Fibroblast of the conjunctiva (primary cell): ENCODE results near the gene OR2L13.
"Not testable (repeated sequence)": the region's sequence is repeated elsewhere in the genome, so short reads cannot be mapped to it uniquely, and the experiment has no call there.

Experiments used
- DNase-seq: peaks from one replicate; pipeline ENCODE4 v3.0.0-alpha.2; 2010; ENCODE audit warnings: low read depth

The OR2L13 gene

GRCh38 chr1:248094884-248095283 lies at the start of gene OR2L13:
OR2L13 (plus strand) TSS chr1:248095184; CDS start chr1:248099376, 4,192 bp downstream.
- no peak for DNase-seq

GRCh38 chr1:248045209-248045608 lies 49.8 kb upstream of the OR2L13 start:
- DNase-seq, result no peak

GRCh38 chr1:248046536-248046935 lies 48.4 kb upstream of the OR2L13 start, which contains the start of gene OR2L3:
OR2L3 (plus strand) TSS chr1:248046836; CDS start chr1:248060682, 13,846 bp downstream.
- DNase-seq, result no peak

GRCh38 chr1:248047008-248047407 lies 48.0 kb upstream of the OR2L13 start:
- no peak for DNase-seq

GRCh38 chr1:248054671-248055070 lies 40.3 kb upstream of the OR2L13 start:
- DNase-seq, result no peak

GRCh38 chr1:248055261-248055660 lies 39.7 kb upstream of the OR2L13 start:
- no peak for DNase-seq

- DNase-seq, result no peak
Observed at GRCh38 chr1:248065071-248065470, 29.9 kb upstream of the OR2L13 start.

GRCh38 chr1:248065604-248066003 lies 29.4 kb upstream of the OR2L13 start:
- no peak for DNase-seq

GRCh38 chr1:248083864-248084263 lies 11.1 kb upstream of the OR2L13 start:
- DNase-seq, result not testable (repeated sequence)

- no peak for DNase-seq
Observed at GRCh38 chr1:248098529-248098928, 3.5 kb downstream of the OR2L13 start.

GRCh38 chr1:248102847-248103246 lies 7.9 kb downstream of the OR2L13 start:
- DNase-seq, result no peak

GRCh38 chr1:248111157-248111556 lies 16.2 kb downstream of the OR2L13 start:
- DNase-seq, result no peak

GRCh38 chr1:248114890-248115289 lies 19.9 kb downstream of the OR2L13 start:
- DNase-seq, result peak; percentile 2

GRCh38 chr1:248127653-248128052 lies 32.7 kb downstream of the OR2L13 start:
- DNase-seq, result no peak

- no peak for DNase-seq
Observed at GRCh38 chr1:248136811-248137210, 41.8 kb downstream of the OR2L13 start.

- no peak for DNase-seq
Observed at GRCh38 chr1:248140846-248141245, 45.9 kb downstream of the OR2L13 start.

GRCh38 chr1:248143311-248143710 lies 48.3 kb downstream of the OR2L13 start:
- no peak for DNase-seq

GRCh38 chr1:248144513-248145198 lies 49.7 kb downstream of the OR2L13 start, which contains the start of gene OR2M5:
OR2M5 (plus strand) TSS chr1:248145148; CDS start chr1:248145148, 0 bp downstream.
- no peak for DNase-seq
